ENCODE measurements around the gene COBLL1.
"Not testable (repeated sequence)": the region's sequence is repeated elsewhere in the genome, so short reads cannot be mapped to it uniquely, and the experiment has no call there.

COBLL1 gene

DNA sequence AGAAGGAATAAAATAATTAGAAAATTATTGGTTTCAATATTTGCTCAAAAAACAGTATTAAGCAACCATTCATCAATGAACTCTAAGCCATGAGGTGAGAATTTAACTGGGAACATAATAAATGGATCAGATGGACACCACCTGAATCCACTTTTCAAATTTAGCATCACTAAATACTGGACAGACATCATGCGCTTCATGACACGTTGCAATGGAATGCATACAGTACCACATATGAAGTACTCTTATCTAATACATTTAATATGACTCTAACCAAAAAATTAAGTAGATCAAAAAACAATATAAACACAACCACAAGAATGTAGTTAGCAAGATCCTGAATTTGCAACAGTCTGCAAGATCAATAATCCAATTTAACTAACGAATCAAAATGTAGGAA lies 76.6 kb downstream of the COBLL1 start:
- H3K9ac ChIP-seq (ENCODE audit: low read length): no peak overlapping the region
- H3K27ac ChIP-seq (ENCODE audit: low read depth, low read length): no peak overlapping the region
- H3K27me3 ChIP-seq (ENCODE audit: control insufficient read depth, insufficient read depth, low read length): no peaks in the 10 kb centered on the region
- H3K9me3 ChIP-seq (ENCODE audit: control insufficient read depth, insufficient read depth, low read depth, low read length): no peaks in the 10 kb centered on the region
- no peaks in the 10 kb centered on the region for H3K36me3 ChIP-seq (ENCODE audit: control insufficient read depth, insufficient read depth, low read length)
- no peaks in the 10 kb centered on the region for H3K4me1 ChIP-seq (ENCODE audit: control insufficient read depth, insufficient read depth, low read length)
- H3K4me3 ChIP-seq (ENCODE audit: low read depth, low read length): no peak overlapping the region

DNA sequence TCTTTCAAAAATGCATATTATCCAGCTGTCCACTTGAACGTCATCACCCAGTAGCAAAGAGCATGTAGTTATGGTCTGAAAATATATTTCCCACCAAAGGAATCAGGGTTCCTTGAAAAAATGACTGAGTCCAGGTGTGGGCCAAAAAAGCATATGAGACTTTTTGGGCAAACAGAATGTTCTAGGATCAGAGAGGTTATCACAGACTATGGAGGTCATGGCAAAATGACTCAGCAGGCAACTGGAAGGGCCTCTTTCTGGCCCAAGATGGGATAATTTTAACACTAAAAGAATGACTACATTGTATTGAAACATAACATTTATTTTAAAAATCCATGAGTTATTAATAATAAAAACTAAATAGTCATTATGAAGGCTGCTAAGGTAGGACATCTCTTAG lies 77.1 kb downstream of the COBLL1 start:
- Histone ChIP-seq H3K36me3 (ENCODE audit: control insufficient read depth, insufficient read depth, low read length) (no peaks in the 10 kb centered on the region), H3K9ac (ENCODE audit: low read length) (no peak overlapping the region), H3K4me1 (ENCODE audit: control insufficient read depth, insufficient read depth, low read length) (no peaks in the 10 kb centered on the region), H3K27ac (ENCODE audit: low read depth, low read length) (no peak overlapping the region), H3K4me3 (ENCODE audit: low read depth, low read length) (no peak overlapping the region), H3K9me3 (ENCODE audit: control insufficient read depth, insufficient read depth, low read depth, low read length) (no peaks in the 10 kb centered on the region), H3K27me3 (ENCODE audit: control insufficient read depth, insufficient read depth, low read length) (no peaks in the 10 kb centered on the region)

DNA sequence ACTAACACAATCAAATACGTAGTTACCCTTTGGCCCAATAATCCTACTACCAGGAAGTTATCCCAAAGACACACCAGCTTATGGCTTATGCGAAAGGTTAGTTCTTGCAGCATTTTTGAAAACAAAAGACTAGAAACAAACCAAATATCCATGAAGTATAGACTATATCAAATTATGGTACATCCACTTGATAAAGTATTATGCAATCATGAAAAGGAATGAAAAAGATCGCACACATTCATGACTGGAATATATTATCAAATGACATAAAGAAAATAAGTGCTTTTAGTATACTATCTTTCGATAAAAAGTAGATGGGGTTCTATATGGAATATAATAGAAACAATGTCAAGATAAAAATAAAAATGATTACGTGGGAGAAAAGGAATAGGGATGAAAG lies 78.2 kb downstream of the COBLL1 start:
- no peaks in the 10 kb centered on the region for H3K4me1 ChIP-seq (ENCODE audit: control insufficient read depth, insufficient read depth, low read length)
- no peaks in the 10 kb centered on the region for H3K36me3 ChIP-seq (ENCODE audit: control insufficient read depth, insufficient read depth, low read length)
- H3K27ac ChIP-seq (ENCODE audit: low read depth, low read length): no peak overlapping the region
- H3K9ac ChIP-seq (ENCODE audit: low read length): no peak overlapping the region
- no peaks in the 10 kb centered on the region for H3K27me3 ChIP-seq (ENCODE audit: control insufficient read depth, insufficient read depth, low read length)
- H3K9me3 ChIP-seq (ENCODE audit: control insufficient read depth, insufficient read depth, low read depth, low read length): no peaks in the 10 kb centered on the region
- no peak overlapping the region for H3K4me3 ChIP-seq (ENCODE audit: low read depth, low read length)

DNA sequence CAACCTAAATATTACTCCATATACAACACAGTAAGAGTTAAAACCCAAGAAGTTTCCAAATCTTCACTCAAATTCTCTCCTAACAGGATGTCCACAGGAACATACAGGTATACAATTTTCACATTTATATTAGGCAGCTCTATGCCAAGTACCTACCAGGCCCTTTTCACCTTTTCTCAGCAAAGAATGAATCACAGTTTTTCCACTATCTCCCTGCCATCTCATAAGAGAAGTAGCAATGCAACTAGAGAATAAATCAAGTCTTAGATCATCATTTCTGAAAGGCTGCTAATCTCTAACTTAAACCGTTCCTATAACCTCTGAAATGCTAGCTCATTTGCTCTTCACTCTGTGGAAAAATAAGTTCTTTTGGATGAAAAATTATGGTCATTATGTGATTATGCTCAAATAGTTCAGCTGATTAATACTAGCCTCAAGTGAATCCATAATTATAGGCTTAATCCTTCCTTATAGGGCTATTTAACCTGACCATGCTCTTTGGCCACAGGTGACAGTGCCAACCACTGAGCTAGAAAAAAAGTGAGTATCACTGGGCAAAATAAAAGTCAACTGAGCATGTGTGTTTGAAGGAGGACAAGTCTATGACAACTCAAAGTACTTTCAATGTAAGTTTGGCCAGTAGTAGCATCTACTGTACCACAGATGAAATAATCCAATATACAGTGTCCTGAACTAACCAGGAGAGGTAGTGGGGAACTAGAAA lies 79.7 kb downstream of the COBLL1 start:
- Histone ChIP-seq H3K27me3 (ENCODE audit: control insufficient read depth, insufficient read depth, low read length) (no peaks in the 10 kb centered on the region), H3K36me3 (ENCODE audit: control insufficient read depth, insufficient read depth, low read length) (no peaks in the 10 kb centered on the region), H3K4me3 (ENCODE audit: low read depth, low read length) (no peak overlapping the region), H3K9ac (ENCODE audit: low read length) (no peak overlapping the region), H3K27ac (ENCODE audit: low read depth, low read length) (no peak overlapping the region), H3K4me1 (ENCODE audit: control insufficient read depth, insufficient read depth, low read length) (no peaks in the 10 kb centered on the region), H3K9me3 (ENCODE audit: control insufficient read depth, insufficient read depth, low read depth, low read length) (no peaks in the 10 kb centered on the region)

DNA sequence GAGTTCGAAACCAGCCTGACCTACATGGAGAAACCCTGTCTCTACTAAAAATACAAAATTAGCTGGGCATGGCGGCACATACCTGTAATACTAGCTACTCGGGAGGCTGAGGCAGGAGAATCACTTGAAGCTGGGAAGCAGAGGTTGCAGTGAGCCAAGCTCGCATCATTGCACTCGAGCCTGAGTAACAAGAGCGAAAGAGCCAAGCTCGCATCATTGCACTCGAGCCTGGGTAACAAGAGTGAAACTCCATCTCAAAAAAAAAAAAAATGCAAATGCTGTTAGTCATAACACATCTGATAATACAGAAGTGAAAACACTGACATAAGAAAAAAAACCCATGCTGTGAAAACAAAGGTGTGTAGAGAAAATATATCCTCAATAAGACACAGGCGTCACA lies 80.4 kb downstream of the COBLL1 start:
- H3K4me3 ChIP-seq (ENCODE audit: low read depth, low read length): not testable (repeated sequence)

DNA sequence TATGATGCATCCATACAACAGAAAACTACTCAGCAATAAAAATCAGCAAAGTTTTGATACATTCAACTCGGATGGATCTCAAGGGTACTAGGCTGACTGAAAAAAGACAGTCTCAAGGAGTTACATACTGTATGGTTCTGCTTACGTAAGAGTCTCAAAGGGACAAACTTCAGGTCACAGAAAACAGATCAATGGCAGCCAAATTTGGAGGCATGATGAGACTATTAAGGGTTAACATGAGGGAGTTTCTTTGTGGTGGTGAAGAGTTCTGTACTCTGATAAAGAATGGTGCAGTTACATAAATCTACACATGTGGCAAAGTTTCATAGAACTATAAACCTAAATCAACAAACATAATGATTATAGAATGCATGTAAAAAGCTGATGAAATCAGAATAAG lies 81.4 kb downstream of the COBLL1 start:
- H3K27ac ChIP-seq (ENCODE audit: low read depth, low read length): no peak overlapping the region
- no peaks in the 10 kb centered on the region for H3K4me1 ChIP-seq (ENCODE audit: control insufficient read depth, insufficient read depth, low read length)
- no peaks in the 10 kb centered on the region for H3K27me3 ChIP-seq (ENCODE audit: control insufficient read depth, insufficient read depth, low read length)
- no peak overlapping the region for H3K4me3 ChIP-seq (ENCODE audit: low read depth, low read length)
- H3K9ac ChIP-seq (ENCODE audit: low read length): no peak overlapping the region
- no peaks in the 10 kb centered on the region for H3K36me3 ChIP-seq (ENCODE audit: control insufficient read depth, insufficient read depth, low read length)
- no peaks in the 10 kb centered on the region for H3K9me3 ChIP-seq (ENCODE audit: control insufficient read depth, insufficient read depth, low read depth, low read length)

More for the DNA sequence above, 80.4 kb downstream of the COBLL1 start:
- H3K4me1 ChIP-seq (ENCODE audit: control insufficient read depth, insufficient read depth, low read length); H3K9ac ChIP-seq (ENCODE audit: low read length); H3K9me3 ChIP-seq (ENCODE audit: control insufficient read depth, insufficient read depth, low read depth, low read length); H3K27me3 ChIP-seq (ENCODE audit: control insufficient read depth, insufficient read depth, low read length); H3K36me3 ChIP-seq (ENCODE audit: control insufficient read depth, insufficient read depth, low read length); H3K27ac ChIP-seq (ENCODE audit: low read depth, low read length): not testable (repeated sequence)

DNA sequence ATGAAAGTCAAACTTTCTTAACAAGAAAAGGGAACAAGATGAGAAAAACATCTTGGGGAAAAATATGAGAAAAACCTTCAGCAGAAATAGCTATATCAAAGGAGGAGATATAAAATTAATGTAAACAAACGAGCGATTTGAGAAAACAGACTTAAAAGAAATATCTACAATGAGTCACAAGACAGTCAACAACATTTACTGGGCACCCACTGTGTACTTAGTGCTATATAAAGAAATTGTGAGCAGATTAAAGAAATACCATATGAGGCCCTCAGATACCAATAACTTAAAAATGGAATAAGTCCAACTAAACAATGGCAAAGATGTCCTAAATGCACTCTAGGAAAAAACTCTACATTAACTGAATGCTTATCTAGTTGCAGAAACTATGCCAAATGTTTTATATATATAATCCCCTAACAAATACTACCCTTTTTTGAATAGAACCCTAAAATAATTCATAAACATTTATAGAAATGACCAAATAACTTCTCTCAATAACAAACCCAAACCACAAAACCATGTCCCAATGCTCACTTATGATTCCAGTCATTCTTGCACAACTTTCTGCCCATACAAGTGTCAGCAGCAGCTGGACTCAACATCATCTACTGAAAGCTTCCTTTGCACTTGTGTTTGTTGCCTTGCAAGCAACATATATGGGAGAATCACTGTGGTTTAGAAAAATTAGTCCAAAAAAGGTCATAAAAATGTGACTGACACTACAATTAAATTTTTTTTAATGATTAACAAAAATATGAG lies 83.5 kb downstream of the COBLL1 start:
- no peaks in the 10 kb centered on the region for H3K36me3 ChIP-seq (ENCODE audit: control insufficient read depth, insufficient read depth, low read length)
- H3K27ac ChIP-seq (ENCODE audit: low read depth, low read length): no peak overlapping the region
- no peak overlapping the region for H3K9ac ChIP-seq (ENCODE audit: low read length)
- H3K4me1 ChIP-seq (ENCODE audit: control insufficient read depth, insufficient read depth, low read length): no peaks in the 10 kb centered on the region
- no peaks in the 10 kb centered on the region for H3K9me3 ChIP-seq (ENCODE audit: control insufficient read depth, insufficient read depth, low read depth, low read length)
- no peaks in the 10 kb centered on the region for H3K27me3 ChIP-seq (ENCODE audit: control insufficient read depth, insufficient read depth, low read length)
- H3K4me3 ChIP-seq (ENCODE audit: low read depth, low read length): no peak overlapping the region

DNA sequence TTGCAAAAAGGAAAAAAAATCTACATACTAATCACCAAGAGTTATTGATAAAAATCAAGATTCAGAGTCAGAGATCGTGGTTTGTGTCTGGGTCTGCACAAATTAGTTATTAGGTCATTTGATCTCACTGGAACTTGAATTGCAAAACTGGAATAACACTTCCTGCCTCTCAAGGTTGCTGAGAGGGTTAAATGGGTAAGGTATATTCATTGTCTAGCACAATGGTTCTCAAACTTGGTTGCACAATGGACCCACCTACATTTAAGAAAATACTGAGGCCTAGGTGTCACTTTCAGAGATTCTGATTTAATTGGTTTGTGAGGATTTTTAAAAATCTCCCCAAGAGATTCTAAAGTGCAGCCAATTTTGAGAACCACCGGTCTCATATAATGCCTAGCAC lies 84.8 kb downstream of the COBLL1 start:
- no peaks in the 10 kb centered on the region for H3K27me3 ChIP-seq (ENCODE audit: control insufficient read depth, insufficient read depth, low read length)
- no peaks in the 10 kb centered on the region for H3K4me1 ChIP-seq (ENCODE audit: control insufficient read depth, insufficient read depth, low read length)
- H3K27ac ChIP-seq (ENCODE audit: low read depth, low read length): no peak overlapping the region
- H3K36me3 ChIP-seq (ENCODE audit: control insufficient read depth, insufficient read depth, low read length): no peaks in the 10 kb centered on the region
- no peaks in the 10 kb centered on the region for H3K9me3 ChIP-seq (ENCODE audit: control insufficient read depth, insufficient read depth, low read depth, low read length)
- no peak overlapping the region for H3K4me3 ChIP-seq (ENCODE audit: low read depth, low read length)
- no peak overlapping the region for H3K9ac ChIP-seq (ENCODE audit: low read length)

DNA sequence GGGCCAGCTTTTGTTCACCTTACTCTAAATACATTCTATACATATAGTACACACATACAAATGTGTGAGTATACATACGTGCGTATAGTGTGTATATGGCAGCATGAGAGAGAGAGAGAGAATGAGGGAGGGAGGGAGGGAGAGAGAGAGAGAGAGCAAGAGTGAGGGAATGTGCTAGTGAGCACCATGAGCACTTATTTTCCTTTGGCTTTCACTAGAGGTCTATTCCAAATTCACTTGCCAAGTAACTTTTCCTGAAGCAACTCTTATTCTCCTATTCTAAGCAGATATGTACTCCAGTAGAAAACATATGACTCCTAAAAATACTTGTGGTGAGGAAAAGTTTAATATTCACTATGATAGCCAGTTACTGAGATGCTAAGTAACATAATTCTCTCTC lies 85.7 kb downstream of the COBLL1 start:
- Histone ChIP-seq H3K9ac (ENCODE audit: low read length) (no peak overlapping the region), H3K36me3 (ENCODE audit: control insufficient read depth, insufficient read depth, low read length) (no peaks in the 10 kb centered on the region), H3K4me3 (ENCODE audit: low read depth, low read length) (no peak overlapping the region), H3K27me3 (ENCODE audit: control insufficient read depth, insufficient read depth, low read length) (no peaks in the 10 kb centered on the region), H3K4me1 (ENCODE audit: control insufficient read depth, insufficient read depth, low read length) (no peaks in the 10 kb centered on the region), H3K27ac (ENCODE audit: low read depth, low read length) (no peak overlapping the region), H3K9me3 (ENCODE audit: control insufficient read depth, insufficient read depth, low read depth, low read length) (no peaks in the 10 kb centered on the region)

DNA sequence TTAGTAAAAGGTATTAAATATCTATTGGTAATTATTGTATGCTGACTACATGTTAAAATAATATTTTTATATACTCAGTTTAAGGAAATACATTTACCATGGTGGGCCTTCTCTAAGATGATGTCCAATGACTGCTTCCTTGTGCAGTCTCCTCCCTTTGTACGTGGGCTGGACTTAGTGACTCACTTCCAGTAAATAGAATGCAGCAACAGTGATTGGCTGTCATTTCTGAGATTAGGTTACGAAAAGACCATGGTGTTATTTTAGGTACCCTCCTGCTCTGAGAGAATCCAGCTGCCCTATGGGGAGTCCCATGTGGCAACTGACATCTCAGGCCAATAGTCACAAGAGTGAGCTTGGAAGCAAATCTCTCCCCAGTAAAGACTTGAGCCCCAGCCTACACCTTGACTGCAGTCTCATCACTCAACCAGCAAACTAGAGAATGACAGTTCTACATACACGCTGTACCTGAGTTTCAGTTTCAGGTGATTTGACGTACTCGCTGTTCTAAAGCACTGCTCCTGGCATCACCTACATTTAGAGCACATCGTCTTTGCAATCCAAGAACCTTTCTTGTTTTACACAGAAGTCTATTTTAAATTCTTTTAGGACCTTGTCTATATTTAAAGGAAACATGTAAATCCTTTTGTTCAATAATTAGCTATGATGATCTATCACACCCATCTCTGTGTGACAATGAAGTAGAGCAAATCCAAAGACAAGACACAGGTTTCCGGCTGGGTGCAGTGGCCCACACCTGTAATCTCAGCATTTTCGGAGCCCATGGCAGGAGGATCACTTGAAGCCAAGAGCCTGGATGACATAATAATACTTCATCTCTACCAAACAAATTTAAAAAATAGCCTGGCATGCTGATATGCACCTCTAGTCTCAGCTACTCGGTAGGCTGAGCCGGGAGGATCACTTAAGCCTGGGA lies 87.2 kb downstream of the COBLL1 start:
- H3K4me1 ChIP-seq (ENCODE audit: control insufficient read depth, insufficient read depth, low read length): no peaks in the 10 kb centered on the region
- H3K27ac ChIP-seq (ENCODE audit: low read depth, low read length): no peak overlapping the region

DNA sequence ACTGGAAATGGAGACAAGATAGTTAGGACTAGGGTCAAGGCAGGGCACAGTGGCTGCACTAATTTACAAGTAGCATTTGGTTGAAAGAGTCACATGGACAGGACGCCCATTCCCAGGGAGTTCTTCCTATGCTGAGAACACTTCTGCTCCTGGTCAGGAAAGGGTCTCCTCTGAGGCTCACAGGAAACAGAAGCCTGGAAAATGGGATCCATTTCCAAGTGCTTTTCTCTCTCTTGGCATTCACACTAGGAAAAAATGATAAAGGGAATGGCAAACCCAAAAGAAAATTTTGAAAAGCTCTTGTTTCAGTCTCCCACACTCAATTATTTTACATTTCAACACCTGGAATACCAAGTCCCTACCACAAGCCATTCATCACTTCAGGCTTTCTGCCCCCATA lies 88.7 kb downstream of the COBLL1 start:
- H3K4me1 ChIP-seq (ENCODE audit: control insufficient read depth, insufficient read depth, low read length): no peaks in the 10 kb centered on the region
- no peak overlapping the region for H3K4me3 ChIP-seq (ENCODE audit: low read depth, low read length)
- no peak overlapping the region for H3K27ac ChIP-seq (ENCODE audit: low read depth, low read length)
- H3K27me3 ChIP-seq (ENCODE audit: control insufficient read depth, insufficient read depth, low read length): no peaks in the 10 kb centered on the region
- H3K9ac ChIP-seq (ENCODE audit: low read length): no peak overlapping the region
- H3K9me3 ChIP-seq (ENCODE audit: control insufficient read depth, insufficient read depth, low read depth, low read length): no peaks in the 10 kb centered on the region
- H3K36me3 ChIP-seq (ENCODE audit: control insufficient read depth, insufficient read depth, low read length): no peaks in the 10 kb centered on the region

More for the DNA sequence above, 87.2 kb downstream of the COBLL1 start:
- Histone ChIP-seq H3K9ac (ENCODE audit: low read length) (no peak overlapping the region), H3K36me3 (ENCODE audit: control insufficient read depth, insufficient read depth, low read length) (no peaks in the 10 kb centered on the region), H3K9me3 (ENCODE audit: control insufficient read depth, insufficient read depth, low read depth, low read length) (no peaks in the 10 kb centered on the region), H3K27me3 (ENCODE audit: control insufficient read depth, insufficient read depth, low read length) (no peaks in the 10 kb centered on the region), H3K4me3 (ENCODE audit: low read depth, low read length) (no peak overlapping the region)
